Measurements from ENCODE around the gene KANK3. TPM values are rescaled to one million over a fixed set of nuclear protein-coding genes. Genes with fewer than 3 reads are reported as not detected.

Gene KANK3
- total and polyA plus RNA-seq, 2 of the 8 experiments (the other 6 are each of a cell fraction or from before 2014, with no cell fraction given) = 2.5 to 4.2 TPM

- POLR2A ChIA-PET (ENCODE audit: partially characterized antibody) = interaction anchor here (1.0 to 25.3 kb wide), 5 partner anchors 24 to 362 kb away, joined by 3 to 583 read pairs (median 4); partner anchors contain the start of genes NDUFA7, RPS28 and TIMM44
- no peak overlapping the region for H3K27ac ChIP-seq (ENCODE audit: low read depth, low read length)
- peak in 1 of 2 experiments; percentile 92 for DNase-seq (ENCODE audit: low read depth in 1 of 2, low spot score in 2 of 2)
Measured at GRCh38 chr19:8304841-8305621, 38.0 kb downstream of the KANK3 start.

More at GRCh38 chr19:8304841-8305621, 38.0 kb downstream of the KANK3 start:
- Histone ChIP-seq H2BK20ac (ENCODE audit: low read length) (no peak overlapping the region), H3K4ac (replicated peaks; ENCODE audit: insufficient read length, low read depth, low read length) (no peak overlapping the region), H3K23me2 (ENCODE audit: low read depth, low read length) (peaks cover 8% of the 10 kb centered on the region), H2BK15ac (ENCODE audit: low read length) (peak overlapping the region; percentile 5; the same call in 1 of the 2 replicates), H2BK120ac (replicated peaks; ENCODE audit: low read depth, low read length) (no peak overlapping the region), H3K4me3 (ENCODE audit: extremely low read depth in 1 of 4, insufficient read depth in 2 of 4, low read depth in 3 of 4, low read length in 4 of 4) (no peak overlapping the region), H3K56ac (replicated peaks; ENCODE audit: insufficient read length, low read depth, low read length) (no peak overlapping the region), H2BK5ac (ENCODE audit: low read depth, low read length) (no peak overlapping the region), H2AFZ (ENCODE audit: low read length) (no peak overlapping the region), H3K79me2 (ENCODE audit: control insufficient read depth in 1 of 2, insufficient read depth in 2 of 2, low read length in 2 of 2) (peaks cover 0 to 7% of the 10 kb centered on the region in 2 experiments; a peak in 2 of 4 replicates), H2AK5ac (ENCODE audit: low read depth, low read length) (no peak overlapping the region; the same call in 1 of the 2 replicates), H3K14ac (ENCODE audit: insufficient read length) (no peak overlapping the region), H3K9ac (replicated peaks in 1 of 4; ENCODE audit: extremely low read depth in 1 of 4, low read depth in 3 of 4, low read length in 3 of 4) (no peak overlapping the region), H3K36me3 (ENCODE audit: control insufficient read depth in 2 of 4, insufficient read depth in 4 of 4, low read length in 3 of 4) (peaks cover 4 to 12% (median 6%) of the 10 kb centered on the region in 4 experiments; a peak in 5 of 8 replicates), H3K4me2 (ENCODE audit: insufficient read depth in 1 of 2, low read depth in 2 of 2, low read length in 2 of 2) (no peak overlapping the region; a peak in 1 of 4 replicates), H3K27me3 (replicated peaks in 1 of 4; ENCODE audit: control insufficient read depth in 3 of 4, extremely low read depth in 1 of 4, insufficient read depth in 3 of 4, low read length in 3 of 4) (no peaks in the 10 kb centered on the region), H3K23ac (ENCODE audit: insufficient read length) (no peak overlapping the region), H4K5ac (ENCODE audit: insufficient read length, low read depth, low read length) (no peak overlapping the region), H3K4me1 (replicated peaks in 1 of 4; ENCODE audit: control insufficient read depth in 3 of 4, insufficient read depth in 4 of 4, low read length in 3 of 4) (peaks cover 0 to 15% (median 7%) of the 10 kb centered on the region in 4 experiments; a peak in 6 of 7 replicates), H4K8ac (ENCODE audit: extremely low read depth, insufficient read depth, low read length) (no peak overlapping the region; the same call in 1 of the 2 replicates), H4K20me1 (replicated peaks in 1 of 2; ENCODE audit: control insufficient read depth in 1 of 2, insufficient read depth in 2 of 2, low read length in 2 of 2) (peaks cover 0 to 4% of the 10 kb centered on the region in 2 experiments), H3K79me1 (ENCODE audit: low read depth, low read length) (peaks cover 7% of the 10 kb centered on the region), H3K18ac (ENCODE audit: extremely low read depth, low read length) (no peak overlapping the region; the same call in 1 of the 2 replicates), H3K9me3 (ENCODE audit: insufficient read depth in 2 of 2, low read depth in 1 of 2, low read length in 1 of 2) (no peaks in the 10 kb centered on the region), H4K91ac (replicated peaks; ENCODE audit: insufficient read length, low read length) (no peak overlapping the region), H2BK12ac (ENCODE audit: low read depth, low read length) (0 out of 2 replicates have a peak overlapping the region, but pooled peaks have one; percentile 39)
- TF ChIP-seq CEBPB (IDR thresholded peaks at IDR 0.05; ENCODE audit: low read depth, low read length) = no peak
- peak; percentile 55 for FAIRE-seq
- 77% methylated on average over 31 of the region's 33 CpGs; no CpG with 5 or more reads in 1 of the 2 experiments for WGBS, 2 experiments (ENCODE audit: extremely low coverage in 1 of 2, insufficient coverage in 1 of 2, insufficient read length in 1 of 2, insufficient replicate concordance in 2 of 2, low coverage in 1 of 2, low lambda C conversion rate in 2 of 2, missing lambda C conversion rate in 1 of 2)
- CTCF ChIA-PET (ENCODE audit: partially characterized antibody) = interaction anchor here (1.3 to 2.5 kb wide), 5 partner anchors 14 to 48 kb away, joined by 4 to 8 read pairs (median 4); no protein-coding TSS in a partner anchor
